IMR-90 (cell line): ENCODE results near the gene CD79A. TPM values are rescaled to one million over a fixed set of nuclear protein-coding genes. Genes with fewer than 3 reads are reported as not detected.

ENCODE experiments used
- ATAC-seq: fragments of 200-7000 bp; cut with Tn5 transposase; 2 replicates; pipeline ENCODE4 v1.9.1; 2020; ENCODE audit warnings: low read depth, mild to moderate bottlenecking, moderate library complexity
- BruUV-seq: library from RNA; stranded (reverse); fragments of 400-500 nt; replicated peaks from 2 replicates; lab custom pipeline; 2021; lab: Mats Ljungman, UMichigan
- CTCF ChIA-PET: fragments of 300-600 bp; formaldehyde crosslinking; extraction: SDS; loops from one replicate; lab custom pipeline; 2021; ENCODE audit warnings: antibody characterized with exemption; lab: Yijun Ruan, JAX
- POLR2A ChIA-PET: fragments of 300-600 bp; sonication (Branson Sonifier 250); formaldehyde crosslinking; loops from one replicate; lab custom pipeline; 2022; ENCODE audit warnings: antibody characterized with exemption; ENCODE audit not compliant: unreplicated experiment; lab: Charles Lee
- DNase-seq: peaks from one replicate; pipeline ENCODE4 v3.0.0; 2013
- H2AFZ ChIP-seq: replicated peaks from 2 replicates; pipeline ENCODE3; 2013; ENCODE audit warnings: low read length, mild to moderate bottlenecking; ENCODE audit not compliant: poor library complexity
- H2AK5ac ChIP-seq: 2 replicates; pipeline ENCODE4 v1.6.1; 2013; ENCODE audit warnings: low read depth, low read length, inconsistent platforms
- H2AK9ac ChIP-seq: replicated peaks from 2 replicates; pipeline ENCODE3; 2013; ENCODE audit warnings: mild to moderate bottlenecking, low read depth, low read length, moderate library complexity; ENCODE audit not compliant: poor library complexity
- H2BK120ac ChIP-seq: 2 replicates; pipeline ENCODE4 v1.6.1; 2013; ENCODE audit warnings: low read depth, low read length, inconsistent platforms
- H2BK15ac ChIP-seq: 3 replicates; pipeline ENCODE4 v1.6.1; 2013; ENCODE audit warnings: low read depth, low read length, inconsistent platforms
- H2BK20ac ChIP-seq: 2 replicates; pipeline ENCODE4 v1.6.1; 2013; ENCODE audit warnings: low read depth, mild to moderate bottlenecking, inconsistent platforms, low read length, moderate library complexity
- H2BK5ac ChIP-seq: 2 replicates; pipeline ENCODE4 v1.6.1; 2013; ENCODE audit warnings: mild to moderate bottlenecking, low read depth, low read length, inconsistent platforms; ENCODE audit not compliant: poor library complexity, severe bottlenecking
- H3K14ac ChIP-seq: replicated peaks from 2 replicates; pipeline ENCODE4 v1.6.1; 2013; ENCODE audit warnings: low read depth, low read length, inconsistent platforms
- H3K18ac ChIP-seq: 2 replicates; pipeline ENCODE4 v1.6.1; 2013; ENCODE audit warnings: low read depth, low read length, control low read depth
- H3K23ac ChIP-seq: 2 replicates; pipeline ENCODE4 v1.6.1; 2013; ENCODE audit warnings: low read depth, low read length, inconsistent platforms
- H3K27ac ChIP-seq: 2 replicates; pipeline ENCODE4 v1.5.1; 2013; ENCODE audit warnings: mild to moderate bottlenecking, control low read depth, low read length; ENCODE audit not compliant: insufficient read depth
- H3K27me3 ChIP-seq: 2 replicates; pipeline ENCODE4 v1.6.1; 2013; ENCODE audit warnings: low read length; ENCODE audit not compliant: control insufficient read depth, insufficient read depth
- H3K36me3 ChIP-seq: 2 replicates; pipeline ENCODE4 v1.6.1; 2013; ENCODE audit warnings: low read length, mixed read lengths; ENCODE audit not compliant: control insufficient read depth, insufficient read depth
- H3K4ac ChIP-seq: 2 replicates; pipeline ENCODE4 v1.6.1; 2013; ENCODE audit warnings: low read depth, low read length, inconsistent platforms
- H3K4me1 ChIP-seq: 2 replicates; pipeline ENCODE4 v1.6.1; 2013; ENCODE audit warnings: low read length, mixed read lengths; ENCODE audit not compliant: control insufficient read depth, insufficient read depth
- H3K4me2 ChIP-seq: 2 replicates; pipeline ENCODE4 v1.6.1; 2013; ENCODE audit warnings: low read depth, mild to moderate bottlenecking, control low read depth, low read length, moderate library complexity
- H3K4me3 ChIP-seq: 2 replicates; pipeline ENCODE4 v1.5.1; 2013; ENCODE audit warnings: low read depth, mild to moderate bottlenecking, control low read depth, low read length, moderate library complexity; ENCODE audit not compliant: insufficient read depth
- H3K56ac ChIP-seq: 2 replicates; pipeline ENCODE4 v1.6.1; 2013; ENCODE audit warnings: low read length, inconsistent platforms; ENCODE audit not compliant: insufficient read depth; ENCODE audit errors: extremely low read depth
- H3K79me1 ChIP-seq, 2 experiments: 2 replicates each; pipeline ENCODE4 v1.6.1; 2013; ENCODE audit warnings: low read length in 2 of 2, inconsistent platforms in 1 of 2, low read depth in 1 of 2
- H3K9ac ChIP-seq: 2 replicates; pipeline ENCODE4 v1.6.1; 2013; ENCODE audit warnings: low read depth, low read length, control low read depth
- H3K9me1 ChIP-seq: 2 replicates; pipeline ENCODE4 v1.6.1; 2013; ENCODE audit warnings: low read length, inconsistent platforms; ENCODE audit not compliant: insufficient read depth
- H3K9me3 ChIP-seq: 2 replicates; pipeline ENCODE4 v1.6.1; 2013; ENCODE audit warnings: low read length; ENCODE audit not compliant: control insufficient read depth, insufficient read depth
- H4K20me1 ChIP-seq: 2 replicates; pipeline ENCODE4 v1.6.1; 2013; ENCODE audit warnings: low read length, inconsistent platforms; ENCODE audit not compliant: insufficient read depth
- H4K5ac ChIP-seq: 2 replicates; pipeline ENCODE4 v1.6.1; 2013; ENCODE audit warnings: mild to moderate bottlenecking, low read depth, low read length, control low read depth
- H4K8ac ChIP-seq, 2 experiments: 2 replicates each; pipeline ENCODE4 v1.6.1; 2013; ENCODE audit warnings: low read depth in 2 of 2, low read length in 2 of 2, control low read depth in 1 of 2, inconsistent platforms in 1 of 2
- H4K91ac ChIP-seq: 2 replicates; pipeline ENCODE4 v1.6.1; 2013; ENCODE audit warnings: low read depth, low read length, inconsistent platforms; ENCODE audit not compliant: insufficient read depth
- MAZ ChIP-seq: IDR thresholded peaks from 2 replicates; pipeline ENCODE4 v1.6.1; 2012; ENCODE audit warnings: low read depth, mild to moderate bottlenecking, low read length, improper control_type of control experiment, moderate library complexity, borderline replicate concordance
- USF2 ChIP-seq: fragments of 150-350 bp; IDR thresholded peaks from 2 replicates; pipeline ENCODE4 v1.6.1; 2017; ENCODE audit warnings: mild to moderate bottlenecking, antibody characterized with exemption, low read length, low read depth
- WGBS, 2 experiments: methylation state at CpG; one replicate each; pipeline versions ENCODE4 v1.1.5 to v1.1.7; 2013; ENCODE audit warnings: missing lambda C conversion rate in 2 of 2; ENCODE audit not compliant: insufficient read length in 1 of 2; ENCODE audit errors: extremely low coverage in 2 of 2; 5-methylcytosine and 5-hydroxymethylcytosine counted together
- dilution Hi-C: fragments of 300-500 bp; cut with HindIII; formaldehyde crosslinking; loops from one replicate; pipeline ENCODE4 v1.14.3; 2018; ENCODE audit warnings: low sequenced_read_pairs; ENCODE audit not compliant: unreplicated experiment
- in situ Hi-C: fragments of 300-500 bp; cut with MboI; formaldehyde crosslinking; loops from 3 replicates; pipeline ENCODE4 v1.14.3; 2019; ENCODE audit warnings: low sequenced_read_pairs, inconsistent platforms, mixed read lengths
- intact Hi-C: fragments of 100-400 bp; cut with micrococcal nuclease; formaldehyde crosslinking; loops from 2 replicates; pipeline ENCODE4 v1.10.0; 2022
- polyA plus RNA-seq, 3 experiments: library from polyadenylated mRNA; depleted of rRNA; stranded (reverse); fragments of >200 nt; gene quantifications; 2 replicates each; pipeline ENCODE4 v1.2.3, GENCODE V29; 2012; ENCODE audit warnings: low replicate concordance in 1 of 3
- total RNA-seq: library from RNA; depleted of rRNA; stranded (reverse); fragments of >200 nt; gene quantifications from 2 replicates; pipeline ENCODE4 v1.2.3, GENCODE V29; 2012

The CD79A gene
- total and polyA plus RNA-seq, 2 of the 4 experiments (the other 2 are of a cell fraction), result 0.19 TPM; not detected in 1

- Histone ChIP-seq H3K9ac (no peak within 1 kb of the TSS), H3K79me1 (no peaks in the 10 kb centered on the region), H3K4me1 (no peaks in the 10 kb centered on the region), H4K5ac (no peak within 1 kb of the TSS), H3K4ac (no peak within 1 kb of the TSS), H2BK20ac (no peak within 1 kb of the TSS), H4K20me1 (no peaks in the 10 kb centered on the region), H4K8ac (no peak within 1 kb of the TSS), H3K4me3 (no peak within 1 kb of the TSS), H3K14ac (no peak within 1 kb of the TSS), H2BK5ac (no peak within 1 kb of the TSS), H2AK5ac (no peak within 1 kb of the TSS), H3K36me3 (no peaks in the 10 kb centered on the region), H2AK9ac (peak within 1 kb of the TSS; percentile 52), H3K18ac (no peak within 1 kb of the TSS), H3K23ac (no peak within 1 kb of the TSS), H3K27me3 (peaks cover 6% of the 10 kb centered on the region), H3K4me2 (no peak within 1 kb of the TSS), H3K9me3 (no peaks in the 10 kb centered on the region), H3K9me1 (no peaks in the 10 kb centered on the region), H2BK15ac (no peak within 1 kb of the TSS), H3K56ac (no peak within 1 kb of the TSS), H3K27ac (no peak within 1 kb of the TSS), H2AFZ (no peak within 1 kb of the TSS), H4K91ac (no peak within 1 kb of the TSS), H2BK120ac (no peak within 1 kb of the TSS)
- dilution Hi-C loops, result no loop called here
- no CpG with 5 or more reads among the region's 3 CpGs for WGBS, 2 experiments
- DNase-seq (no peak), ATAC-seq (no peak)
- TF ChIP-seq MAZ, result no peak
- no peak for TF ChIP-seq USF2
- ChIA-PET POLR2A (no interaction called here), CTCF (no interaction called here)
- BruUV-seq, result no TSS peak
- intact Hi-C loops, result no loop called here
- in situ Hi-C loops, result no loop called here
These were observed 32.3 kb upstream of the CD79A start, which contains the start of gene DMRTC2 for GRCh38 chr19:41845001-41845050. TSS of gene DMRTC2 (plus strand) at chr19:41845042. CDS start at chr19:41847429, 2,387 bp downstream.
